Fibroblast of lung (primary cell): ENCODE results near the gene PTGIS. TPM values are rescaled to one million over a fixed set of nuclear protein-coding genes. Genes with fewer than 3 reads are reported as not detected.

Experiments used
- DNase-seq, 2 donors: peaks; one replicate each; pipeline versions ENCODE4 v3.0.0 to v3.0.0-alpha.2; 2010; ENCODE audit warnings: low read depth in 2 of 2
- H2AFZ ChIP-seq: 2 replicates; pipeline ENCODE4 v1.5.1; 2012; ENCODE audit warnings: low read length, control low read depth, inconsistent platforms
- H3K27ac ChIP-seq: 2 replicates; pipeline ENCODE4 v1.5.1; 2011; ENCODE audit warnings: low read length, control low read depth; ENCODE audit not compliant: insufficient read depth
- H3K27me3 ChIP-seq: 2 replicates; pipeline ENCODE4 v1.5.1; 2011; ENCODE audit warnings: mild to moderate bottlenecking, low read length; ENCODE audit not compliant: control insufficient read depth, insufficient read depth
- H3K36me3 ChIP-seq: 2 replicates; pipeline ENCODE4 v1.5.1; 2011; ENCODE audit warnings: low read length; ENCODE audit not compliant: control insufficient read depth, insufficient read depth
- H3K4me1 ChIP-seq: 2 replicates; pipeline ENCODE4 v1.5.1; 2011; ENCODE audit warnings: low read length; ENCODE audit not compliant: control insufficient read depth, insufficient read depth; ENCODE audit errors: extremely low read depth
- H3K4me2 ChIP-seq: 2 replicates; pipeline ENCODE4 v1.5.1; 2011; ENCODE audit warnings: low read length, control low read depth; ENCODE audit not compliant: insufficient read depth; ENCODE audit errors: extremely low read depth
- H3K4me3 ChIP-seq, 4 experiments: fragments of 200-600 bp in 1 of 4; sonication (generic) in 1 of 4; replicated peaks in 1 of 4; 2 replicates each; pipeline ENCODE4 v1.5.1; 2011 to 2016; ENCODE audit warnings: low read length in 4 of 4, low read depth in 3 of 4, mild to moderate bottlenecking in 3 of 4, control low read depth in 2 of 4, inconsistent platforms in 1 of 4, mixed read lengths in 1 of 4; ENCODE audit not compliant: insufficient read depth in 1 of 4; ENCODE audit errors: control extremely low read depth in 1 of 4
- H3K79me2 ChIP-seq: 2 replicates; pipeline ENCODE4 v1.5.1; 2012; ENCODE audit warnings: mild to moderate bottlenecking, low read length, inconsistent platforms; ENCODE audit not compliant: control insufficient read depth, insufficient read depth
- H3K9ac ChIP-seq: 2 replicates; pipeline ENCODE4 v1.5.1; 2011; ENCODE audit warnings: mild to moderate bottlenecking, low read length, control low read depth; ENCODE audit not compliant: insufficient read depth
- H3K9me3 ChIP-seq: 2 replicates; pipeline ENCODE4 v1.5.1; 2012; ENCODE audit warnings: low read depth, low read length; ENCODE audit not compliant: control insufficient read depth, insufficient read depth
- H4K20me1 ChIP-seq: 2 replicates; pipeline ENCODE4 v1.5.1; 2011; ENCODE audit warnings: low read length; ENCODE audit not compliant: control insufficient read depth, insufficient read depth; ENCODE audit errors: extremely low read depth
- EZH2 ChIP-seq: IDR thresholded peaks from 2 replicates; pipeline ENCODE4 v1.5.1; 2012; ENCODE audit warnings: low read length, control low read depth, mild to moderate bottlenecking; ENCODE audit errors: missing control alignments
- polyA plus RNA-seq, 2 donors: library from polyadenylated mRNA; depleted of rRNA in 1 of 2; stranded (reverse) in 1 of 2; unstranded in 1 of 2; fragments of >200 nt; gene quantifications; 2 replicates each; pipeline ENCODE4 v1.2.1, GENCODE V29; 2011 to 2012; ENCODE audit warnings: missing spikeins in 1 of 2
- total RNA-seq: library from RNA; depleted of rRNA; stranded (reverse); fragments of >200 nt; gene quantifications from 2 replicates; pipeline ENCODE4 v1.2.1, GENCODE V29; 2014
- TF ChIP-seq, protein P1 (sequence below), 2 donors: IDR thresholded peaks in 1 of 2; conservative IDR thresholded peaks in 1 of 2; 1 replicate in 1 of 2; 2 replicates in 1 of 2; pipeline ENCODE4 v1.5.1; 2011 to 2012; ENCODE audit warnings: low read length in 2 of 2, control low read depth in 1 of 2, inconsistent platforms in 1 of 2, low read depth in 1 of 2, mild to moderate bottlenecking in 1 of 2

The PTGIS gene
- total and polyA plus RNA-seq, 2 donors (not counting 1 experiment from before 2014, with no cell fraction given): 6.8 to 41.5 TPM

DNA sequence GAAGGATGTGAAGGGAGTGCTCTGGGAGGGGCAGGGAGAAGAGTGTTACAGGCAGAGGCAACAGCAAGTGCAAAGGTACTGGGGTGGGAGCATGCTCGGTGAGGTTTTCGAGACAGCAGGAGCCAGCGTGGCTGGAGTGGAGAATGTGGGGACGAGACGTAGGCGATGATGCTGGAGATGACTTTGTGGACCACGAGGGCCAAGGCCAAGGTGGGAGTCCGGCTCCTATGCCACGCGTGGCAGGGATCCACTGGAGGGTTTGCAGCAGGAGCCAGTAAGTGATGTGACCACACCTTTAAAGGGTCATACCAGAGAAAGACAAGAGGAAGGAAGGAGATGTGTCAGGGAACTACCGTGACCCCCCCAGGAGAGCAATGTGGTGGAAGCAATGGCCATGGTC lies 7.3 kb downstream of the PTGIS start:
- TF ChIP-seq EZH2: no peak
- TF ChIP-seq, protein P1, sequence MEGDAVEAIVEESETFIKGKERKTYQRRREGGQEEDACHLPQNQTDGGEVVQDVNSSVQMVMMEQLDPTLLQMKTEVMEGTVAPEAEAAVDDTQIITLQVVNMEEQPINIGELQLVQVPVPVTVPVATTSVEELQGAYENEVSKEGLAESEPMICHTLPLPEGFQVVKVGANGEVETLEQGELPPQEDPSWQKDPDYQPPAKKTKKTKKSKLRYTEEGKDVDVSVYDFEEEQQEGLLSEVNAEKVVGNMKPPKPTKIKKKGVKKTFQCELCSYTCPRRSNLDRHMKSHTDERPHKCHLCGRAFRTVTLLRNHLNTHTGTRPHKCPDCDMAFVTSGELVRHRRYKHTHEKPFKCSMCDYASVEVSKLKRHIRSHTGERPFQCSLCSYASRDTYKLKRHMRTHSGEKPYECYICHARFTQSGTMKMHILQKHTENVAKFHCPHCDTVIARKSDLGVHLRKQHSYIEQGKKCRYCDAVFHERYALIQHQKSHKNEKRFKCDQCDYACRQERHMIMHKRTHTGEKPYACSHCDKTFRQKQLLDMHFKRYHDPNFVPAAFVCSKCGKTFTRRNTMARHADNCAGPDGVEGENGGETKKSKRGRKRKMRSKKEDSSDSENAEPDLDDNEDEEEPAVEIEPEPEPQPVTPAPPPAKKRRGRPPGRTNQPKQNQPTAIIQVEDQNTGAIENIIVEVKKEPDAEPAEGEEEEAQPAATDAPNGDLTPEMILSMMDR (conservative IDR thresholded peaks at IDR 0.05 in 1 of 2, IDR thresholded peaks at IDR 0.05 in 1 of 2; ENCODE audit: low read depth in 1 of 2, low read length in 2 of 2): no peak
- Histone ChIP-seq H3K9me3 (no peaks in the 10 kb centered on the region), H3K4me2 (no peak overlapping the region), H3K27ac (no peak overlapping the region), H3K9ac (no peak overlapping the region), H3K4me1 (peaks cover 9% of the 10 kb centered on the region), H3K4me3 (no peak overlapping the region), H3K79me2 (no peaks in the 10 kb centered on the region), H3K27me3 (no peaks in the 10 kb centered on the region), H2AFZ (no peak overlapping the region), H3K36me3 (no peaks in the 10 kb centered on the region), H4K20me1 (no peaks in the 10 kb centered on the region)
- no peak for DNase-seq

DNA sequence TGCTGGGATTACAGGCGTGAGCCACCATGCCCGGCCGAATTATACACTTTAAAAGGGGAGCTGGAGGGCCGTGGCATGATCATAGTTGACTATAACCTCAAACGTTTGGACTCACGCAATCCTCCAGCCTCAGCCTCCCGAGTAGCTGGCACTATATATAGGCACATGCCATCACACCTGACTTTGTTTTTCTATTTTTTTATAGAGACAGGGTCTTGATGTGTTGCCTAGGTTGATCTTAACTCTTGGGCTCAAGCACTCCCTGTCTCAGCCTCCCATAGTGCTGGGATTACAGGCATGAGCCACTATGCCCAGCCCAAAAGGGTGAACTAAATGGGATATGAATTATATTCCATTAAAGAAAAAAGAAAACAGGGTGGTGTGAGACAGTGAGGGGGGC lies 7.8 kb downstream of the PTGIS start:
- Histone ChIP-seq H3K27me3 (no peaks in the 10 kb centered on the region), H2AFZ (no peak overlapping the region), H3K9me3 (no peaks in the 10 kb centered on the region), H3K4me2 (no peak overlapping the region), H3K4me1 (peaks cover 9% of the 10 kb centered on the region), H3K4me3 (no peak overlapping the region), H4K20me1 (no peaks in the 10 kb centered on the region), H3K27ac (no peak overlapping the region), H3K36me3 (no peaks in the 10 kb centered on the region), H3K9ac (no peak overlapping the region), H3K79me2 (no peaks in the 10 kb centered on the region)
- no peak for DNase-seq
- no peak for TF ChIP-seq EZH2

DNA sequence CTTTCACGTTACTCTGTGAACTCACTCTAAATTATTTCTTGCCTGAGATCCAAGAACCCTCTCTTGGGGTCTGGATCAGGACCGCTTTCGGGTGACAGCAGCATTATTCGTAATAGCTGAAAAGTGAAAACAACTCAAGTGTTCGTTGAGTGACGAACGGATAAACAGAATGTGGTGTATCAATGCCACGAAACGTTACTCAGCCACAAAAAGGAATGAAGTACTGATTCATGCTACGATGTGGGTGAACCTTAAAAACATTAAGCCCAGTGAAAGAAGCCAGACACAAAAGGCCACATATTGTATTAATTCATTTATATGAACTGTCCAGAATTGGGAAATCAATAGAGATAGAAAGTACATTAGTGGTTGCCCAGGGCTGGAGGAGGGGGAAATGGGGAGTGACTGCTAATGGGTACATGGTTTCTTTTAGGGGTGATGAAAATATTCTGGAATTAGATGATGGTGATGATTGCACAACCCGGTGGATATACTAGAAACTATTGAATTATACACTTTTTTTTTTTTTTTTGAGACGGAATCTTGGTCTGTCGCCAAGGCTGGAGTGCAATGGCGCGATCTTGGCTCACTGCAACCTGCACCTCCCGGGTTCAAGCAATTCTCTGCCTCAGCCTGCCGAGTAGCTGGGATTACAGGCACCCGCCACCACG lies 8.4 kb downstream of the PTGIS start:
- Histone ChIP-seq H3K4me2 (no peak overlapping the region), H3K79me2 (no peaks in the 10 kb centered on the region), H3K4me1 (peaks cover 9% of the 10 kb centered on the region), H2AFZ (no peak overlapping the region), H3K36me3 (no peaks in the 10 kb centered on the region), H3K27ac (no peak overlapping the region), H3K9ac (no peak overlapping the region), H3K9me3 (no peaks in the 10 kb centered on the region), H3K4me3 (no peak overlapping the region), H3K27me3 (no peaks in the 10 kb centered on the region), H4K20me1 (no peaks in the 10 kb centered on the region)
- DNase-seq: peak; percentile 46 to 72
- no peak for TF ChIP-seq EZH2
- TF ChIP-seq, protein P1 (conservative IDR thresholded peaks at IDR 0.05 in 1 of 2, IDR thresholded peaks at IDR 0.05 in 1 of 2; ENCODE audit: low read depth in 1 of 2, low read length in 2 of 2): no peak
